Measurements from ENCODE around the gene MPV17. TPM values are rescaled to one million over a fixed set of nuclear protein-coding genes. Genes with fewer than 3 reads are reported as not detected.

The MPV17 gene
- total and polyA plus RNA-seq, 2 of the 13 experiments (the other 11 are each of a cell fraction or from before 2014, with no cell fraction given) = 48.9 to 129 TPM

- TF ChIP-seq ATF5 (CRISPR knock-in tag; IDR thresholded peaks at IDR 0.05; ENCODE audit: low read depth) (no peak), IKZF5 (CRISPR knock-in tag; IDR thresholded peaks at IDR 0.05) (no peak), ZKSCAN5 (CRISPR knock-in tag; IDR thresholded peaks at IDR 0.05) (no peak), SP140L (CRISPR knock-in tag; IDR thresholded peaks at IDR 0.05; ENCODE audit: borderline replicate concordance) (no peak), IKZF1 (IDR thresholded peaks at IDR 0.05) (no peak), ZFP41 (CRISPR knock-in tag; IDR thresholded peaks at IDR 0.05; ENCODE audit: borderline replicate concordance) (no peak), ZNF674 (CRISPR knock-in tag; IDR thresholded peaks at IDR 0.05; ENCODE audit: low read depth) (peak; percentile 93; the same call in 1 of the 2 replicates), ARNT (IDR thresholded peaks at IDR 0.05) (no peak), ZNF382 (CRISPR knock-in tag; IDR thresholded peaks at IDR 0.05; ENCODE audit: borderline replicate concordance) (no peak), PITX1 (CRISPR knock-in tag; IDR thresholded peaks at IDR 0.05) (no peak; the same call in 1 of the 2 replicates), STAG1 (CRISPR knock-in tag; IDR thresholded peaks at IDR 0.05) (no peak), FOXO1 (CRISPR knock-in tag; IDR thresholded peaks at IDR 0.05) (no peak), MTERF4 (CRISPR knock-in tag; IDR thresholded peaks at IDR 0.05) (no peak; the same call in none of the 2 replicates), ZNF18 (CRISPR knock-in tag; IDR thresholded peaks at IDR 0.05; ENCODE audit: insufficient replicate concordance) (no peak), CCAR2 (optimal IDR thresholded peaks at IDR 0.05; ENCODE audit: low read depth, low read length) (no peak), ZGPAT (CRISPR knock-in tag; IDR thresholded peaks at IDR 0.05) (no peak; the same call in 1 of the 2 replicates), ZNF841 (CRISPR knock-in tag; IDR thresholded peaks at IDR 0.05; ENCODE audit: borderline replicate concordance) (no peak), NFYC (CRISPR knock-in tag; IDR thresholded peaks at IDR 0.05) (no peak), GTF2F1 (IDR thresholded peaks at IDR 0.05; ENCODE audit: low read length) (no peak), WIZ (CRISPR knock-in tag; IDR thresholded peaks at IDR 0.05) (no peak; the same call in 1 of the 2 replicates), MXI1 (IDR thresholded peaks at IDR 0.05; ENCODE audit: borderline replicate concordance, low read depth, low read length) (peak; percentile 69; the same call in 2 of the 3 replicates), MAZ (IDR thresholded peaks at IDR 0.05; ENCODE audit: borderline replicate concordance, low read depth, low read length) (0 out of 2 replicates have a peak, but pooled peaks have one; percentile 4), MAZ (CRISPR knock-in tag; IDR thresholded peaks at IDR 0.05; ENCODE audit: low read depth) (no peak)
Measured at GRCh38 chr2:27370816-27371620, 48.1 kb upstream of the MPV17 start (continued).

Data from HepG2 (cell line).